Lung (tissue), 12 donors: ENCODE data around the gene NHERF2. TPM values are rescaled to one million over a fixed set of nuclear protein-coding genes. Genes with fewer than 3 reads are reported as not detected.
A peak's percentile ranks its signal among the peaks of the same experiment; 100 is the strongest.

ENCODE experiments used
- ATAC-seq: fragments of 200-7000 bp; cut with Tn5 transposase; one replicate; pipeline ENCODE4 v1.9.1; 2020; ENCODE audit warnings: moderate number of reproducible peaks; ENCODE audit not compliant: insufficient read depth, low FRiP score
- DNase-seq, 3 donors: peaks; one replicate each; pipeline ENCODE4 v3.0.0-alpha.2; 2013 to 2017
- H3K27ac ChIP-seq, 2 donors: one replicate each; pipeline ENCODE4 v1.5.1; 2013; ENCODE audit warnings: mild to moderate bottlenecking in 2 of 2, moderate library complexity in 2 of 2, control low read depth in 1 of 2, inconsistent platforms in 1 of 2, low read depth in 1 of 2, low read length in 1 of 2
- H3K27me3 ChIP-seq, 3 donors: one replicate each; pipeline ENCODE4 v1.5.1; 2013; ENCODE audit warnings: low read length in 2 of 3; ENCODE audit not compliant: control insufficient read depth in 3 of 3, insufficient read depth in 3 of 3
- H3K36me3 ChIP-seq, 4 donors: one replicate each; pipeline ENCODE4 v1.5.1; 2013; ENCODE audit warnings: low read length in 4 of 4, mild to moderate bottlenecking in 1 of 4, moderate library complexity in 1 of 4; ENCODE audit not compliant: control insufficient read depth in 4 of 4, insufficient read depth in 4 of 4
- H3K4me1 ChIP-seq, 5 donors: one replicate each; pipeline ENCODE4 v1.5.1; 2013; ENCODE audit warnings: low read length in 5 of 5, mild to moderate bottlenecking in 2 of 5, moderate library complexity in 1 of 5; ENCODE audit not compliant: control insufficient read depth in 5 of 5, insufficient read depth in 5 of 5
- H3K4me3 ChIP-seq: one replicate; pipeline ENCODE4 v1.5.1; 2013; ENCODE audit warnings: mild to moderate bottlenecking, control low read depth, moderate library complexity
- H3K9ac ChIP-seq, 2 donors: one replicate each; pipeline ENCODE4 v1.5.1; 2013; ENCODE audit warnings: low read length in 2 of 2, control low read depth in 1 of 2; ENCODE audit not compliant: insufficient read depth in 1 of 2
- H3K9me3 ChIP-seq, 4 donors: one replicate each; pipeline ENCODE4 v1.5.1; 2013; ENCODE audit warnings: low read length in 3 of 4, mild to moderate bottlenecking in 1 of 4, moderate library complexity in 1 of 4; ENCODE audit not compliant: control insufficient read depth in 4 of 4, insufficient read depth in 3 of 4
- WGBS, 2 donors: extraction: QIAGEN DNeasy Blood & Tissue Kit; methylation state at CpG; one replicate each; pipeline ENCODE4 v1.1.7; 2013; 5-methylcytosine and 5-hydroxymethylcytosine counted together
- polyA plus RNA-seq, 2 donors: library from polyadenylated mRNA; stranded (reverse); fragments of 200-250 nt; gene quantifications; one replicate each; pipeline ENCODE4 v1.2.1, GENCODE V29; 2013
- total RNA-seq, 2 donors: library from RNA; depleted of rRNA in 1 of 2; stranded (reverse); fragments of >200 nt in 1 of 2; gene quantifications; one replicate each; pipeline ENCODE4 v1.2.1, GENCODE V29; 2014 to 2021
- TF ChIP-seq, protein P1 (sequence below): IDR thresholded peaks from 2 replicates; pipeline ENCODE4 v1.5.1; 2012; ENCODE audit warnings: mild to moderate bottlenecking; ENCODE audit errors: control extremely low read depth, extremely low read depth
- donor health status: control.
- donor health status: control.
- donor health status: Bipolar disorder and iron deficiency.
- donor health status: healthy.
- donor health status: DM: yes; HTN: yes; CAD: no.

NHERF2 gene
- total and polyA plus RNA-seq, 4 donors, result 142 to 468 (median 245) TPM

DNA sequence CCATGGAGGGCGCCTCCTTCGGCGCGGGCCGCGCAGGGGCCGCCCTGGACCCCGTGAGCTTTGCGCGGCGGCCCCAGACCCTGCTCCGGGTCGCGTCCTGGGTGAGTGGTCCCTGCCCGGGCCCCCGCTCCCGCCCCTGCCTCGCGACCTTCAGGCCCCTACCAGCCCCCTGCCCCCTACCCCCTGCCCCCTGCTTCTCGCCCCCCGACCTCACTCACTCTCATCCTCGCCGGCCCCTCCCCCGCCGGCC is 36.7 kb upstream of the NHERF2 start:
- TF ChIP-seq, protein P1, sequence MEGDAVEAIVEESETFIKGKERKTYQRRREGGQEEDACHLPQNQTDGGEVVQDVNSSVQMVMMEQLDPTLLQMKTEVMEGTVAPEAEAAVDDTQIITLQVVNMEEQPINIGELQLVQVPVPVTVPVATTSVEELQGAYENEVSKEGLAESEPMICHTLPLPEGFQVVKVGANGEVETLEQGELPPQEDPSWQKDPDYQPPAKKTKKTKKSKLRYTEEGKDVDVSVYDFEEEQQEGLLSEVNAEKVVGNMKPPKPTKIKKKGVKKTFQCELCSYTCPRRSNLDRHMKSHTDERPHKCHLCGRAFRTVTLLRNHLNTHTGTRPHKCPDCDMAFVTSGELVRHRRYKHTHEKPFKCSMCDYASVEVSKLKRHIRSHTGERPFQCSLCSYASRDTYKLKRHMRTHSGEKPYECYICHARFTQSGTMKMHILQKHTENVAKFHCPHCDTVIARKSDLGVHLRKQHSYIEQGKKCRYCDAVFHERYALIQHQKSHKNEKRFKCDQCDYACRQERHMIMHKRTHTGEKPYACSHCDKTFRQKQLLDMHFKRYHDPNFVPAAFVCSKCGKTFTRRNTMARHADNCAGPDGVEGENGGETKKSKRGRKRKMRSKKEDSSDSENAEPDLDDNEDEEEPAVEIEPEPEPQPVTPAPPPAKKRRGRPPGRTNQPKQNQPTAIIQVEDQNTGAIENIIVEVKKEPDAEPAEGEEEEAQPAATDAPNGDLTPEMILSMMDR, result no peak
- ATAC-seq (no peak), DNase-seq (no peak)
- no peak overlapping the region for H3K27ac ChIP-seq
- peaks cover 0 to 30% (median 27%) of the 10 kb centered on the region in 3 donors for H3K27me3 ChIP-seq
- WGBS, 2 donors, result 1% methylated on average over 25 of the region's 25 CpGs; no CpG with 5 or more reads in 1 of the 2 donors
- no peaks in the 10 kb centered on the region for H3K9me3 ChIP-seq
- peaks cover 3 to 14% (median 7%) of the 10 kb centered on the region in 5 donors for H3K4me1 ChIP-seq
- no peak overlapping the region for H3K4me3 ChIP-seq
- peaks cover 0 to 15% (median 11%) of the 10 kb centered on the region in 4 donors for H3K36me3 ChIP-seq
- no peak overlapping the region for H3K9ac ChIP-seq

DNA sequence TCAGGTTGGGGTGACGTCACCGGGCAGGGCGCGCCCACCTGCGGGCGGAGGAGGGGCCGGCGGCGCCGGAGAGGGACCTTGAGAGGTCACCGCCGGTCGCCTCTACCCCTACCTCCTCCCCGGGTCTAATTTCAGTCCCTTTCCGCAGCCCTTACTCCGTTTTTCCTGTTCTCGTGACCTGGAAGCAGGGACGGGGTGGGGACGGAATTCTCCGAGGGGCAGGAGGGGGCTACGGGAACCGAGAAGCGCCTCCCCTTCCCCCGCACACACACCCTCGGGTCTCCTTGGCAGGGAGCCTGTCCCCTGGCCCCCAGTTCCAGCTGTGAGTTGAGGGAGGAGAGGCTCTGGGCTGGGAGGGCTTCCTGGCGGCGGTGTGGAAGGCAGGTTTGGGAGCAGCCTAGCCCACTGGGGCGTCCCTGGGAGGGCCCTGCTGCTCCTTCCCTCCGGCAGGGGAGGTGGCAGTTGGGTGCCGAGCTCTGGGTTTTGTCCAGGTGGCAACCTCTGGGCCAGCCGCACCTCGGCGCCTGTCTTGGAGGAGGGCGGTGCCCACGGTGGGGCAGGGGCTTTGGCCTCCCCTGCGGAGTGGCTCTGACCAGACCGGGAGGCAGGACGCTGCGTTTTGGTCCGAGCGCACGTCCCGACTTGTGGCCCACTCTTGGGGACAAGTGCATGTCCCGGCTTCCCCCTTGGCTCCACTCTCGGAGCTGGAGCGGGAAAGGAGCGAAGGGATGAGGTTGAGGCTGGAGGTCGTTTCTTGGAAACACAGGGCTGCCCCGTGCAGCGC is 36.2 kb upstream of the NHERF2 start:
- DNase-seq (no peak), ATAC-seq (no peak)
- Histone ChIP-seq H3K9ac (no peak overlapping the region), H3K4me1 (peaks cover 0 to 9% (median 6%) of the 10 kb centered on the region in 5 donors), H3K27ac (no peak overlapping the region), H3K36me3 (peaks cover 0 to 15% (median 12%) of the 10 kb centered on the region in 4 donors), H3K27me3 (peaks cover 0 to 30% (median 27%) of the 10 kb centered on the region in 3 donors), H3K4me3 (no peak overlapping the region), H3K9me3 (no peaks in the 10 kb centered on the region)
- TF ChIP-seq, protein P1, result no peak
- 3% methylated on average over 38 to 50 of the region's 50 CpGs for WGBS, 2 donors

DNA sequence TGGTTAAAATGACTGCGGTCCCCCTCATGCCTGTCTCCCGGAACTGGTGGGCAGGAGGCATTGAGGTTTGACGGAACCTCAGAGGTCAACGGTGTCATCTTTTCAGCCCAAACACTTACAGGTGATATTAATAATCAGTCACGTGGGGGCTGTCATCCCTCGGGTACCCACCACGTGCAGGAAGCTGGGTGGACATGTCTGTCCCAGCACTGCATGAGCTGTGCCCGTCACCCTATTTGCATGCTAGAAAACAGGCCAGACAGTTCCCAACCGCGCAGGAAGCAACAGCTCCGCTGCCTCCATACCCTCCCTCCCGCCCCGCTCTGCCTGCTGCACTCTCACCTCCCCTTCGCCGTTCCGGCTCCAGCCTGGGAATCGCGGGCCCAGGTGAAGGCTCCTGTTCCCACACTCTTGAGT is 35.6 kb upstream of the NHERF2 start:
- TF ChIP-seq, protein P1, result no peak
- H3K4me3 ChIP-seq, result no peak overlapping the region
- peaks cover 0 to 30% (median 27%) of the 10 kb centered on the region in 3 donors for H3K27me3 ChIP-seq
- peaks cover 0 to 7% (median 6%) of the 10 kb centered on the region in 5 donors for H3K4me1 ChIP-seq
- ATAC-seq, result no peak
- no peak overlapping the region for H3K27ac ChIP-seq
- H3K9ac ChIP-seq, result no peak overlapping the region
- 2 to 5% methylated on average over 18 of the region's 18 CpGs for WGBS, 2 donors
- H3K36me3 ChIP-seq, result peaks cover 0 to 10% (median 7%) of the 10 kb centered on the region in 4 donors
- DNase-seq, result no peak
- no peaks in the 10 kb centered on the region for H3K9me3 ChIP-seq

DNA sequence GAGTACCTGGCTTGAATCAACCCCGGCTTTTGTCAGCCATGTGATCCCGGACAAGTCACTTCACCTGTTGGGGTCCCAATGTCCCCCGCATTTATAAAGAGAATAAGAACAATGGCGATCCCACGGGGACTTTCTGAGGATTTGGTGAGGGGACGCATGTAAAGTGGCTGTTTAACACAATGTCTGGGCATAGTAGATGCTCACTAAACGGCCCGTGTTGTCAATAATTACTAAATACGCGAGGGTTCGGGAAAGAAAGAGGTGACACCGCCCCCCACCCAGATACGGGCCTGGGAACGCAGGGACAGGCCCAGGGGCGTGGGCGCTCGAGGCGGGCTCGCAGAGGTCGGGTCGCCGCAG is 35.1 kb upstream of the NHERF2 start:
- ATAC-seq, result no peak
- 12 to 14% methylated on average over 22 of the region's 22 CpGs for WGBS, 2 donors
- H3K9ac ChIP-seq, result no peak overlapping the region

More for the DNA sequence above, 35.1 kb upstream of the NHERF2 start:
- H3K9me3 ChIP-seq, result no peaks in the 10 kb centered on the region
- H3K4me1 ChIP-seq, result peaks cover 0 to 7% (median 6%) of the 10 kb centered on the region in 5 donors
- H3K36me3 ChIP-seq, result peaks cover 0 to 6% (median 4%) of the 10 kb centered on the region in 4 donors
- DNase-seq, result no peak
- peak overlapping the region; percentile 10 for H3K4me3 ChIP-seq
- TF ChIP-seq, protein P1, result no peak
- H3K27ac ChIP-seq, result peak overlapping the region in 1 of 2 donors; percentile 24
- peaks cover 0 to 30% (median 27%) of the 10 kb centered on the region in 3 donors for H3K27me3 ChIP-seq
